Embryonic facial prominence (tissue), 1 donor: ENCODE results near the gene SYCE3.
A peak's percentile ranks its signal among the peaks of the same experiment; 100 is the strongest.
"Not testable (repeated sequence)": the region's sequence is repeated elsewhere in the genome, so short reads cannot be mapped to it uniquely, and the experiment has no call there.

Experiments used
- DNase-seq: peaks from one replicate; pipeline ENCODE4 v3.0.0-alpha.2; 2016; ENCODE audit errors: extremely low spot score

SYCE3 gene

DNA sequence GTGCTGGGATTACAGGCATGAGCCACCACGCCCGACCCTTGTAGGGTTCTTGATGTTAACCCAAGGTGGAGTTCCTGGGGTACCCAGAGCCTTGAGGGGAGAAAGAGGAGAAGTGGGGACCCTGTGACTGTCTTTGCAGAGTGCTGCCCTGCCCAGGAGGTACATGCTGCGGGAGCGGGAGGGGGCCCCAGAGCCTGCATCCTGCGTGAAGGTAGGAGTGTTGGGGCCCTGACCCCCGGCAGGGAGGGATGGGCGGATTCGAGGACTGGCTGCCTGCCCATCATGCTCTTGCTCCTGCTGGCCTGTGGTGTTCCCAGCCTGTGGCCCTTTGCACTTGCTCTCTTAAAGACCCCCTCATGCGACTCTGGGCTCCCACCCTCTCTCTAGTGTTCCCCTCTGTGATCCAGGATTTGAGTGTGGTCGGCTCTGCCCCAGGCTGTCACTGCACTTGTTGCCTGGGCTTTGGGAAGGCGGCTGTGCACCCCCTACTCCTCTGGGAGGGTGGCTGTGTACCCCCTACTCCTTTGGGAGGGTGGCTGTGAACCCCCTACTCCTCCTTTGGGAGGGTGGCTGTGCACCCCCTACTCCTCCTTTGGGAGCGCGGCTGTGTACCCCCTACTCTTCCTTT lies 41.8 kb downstream of the SYCE3 start:
- DNase-seq, result no peak

DNA sequence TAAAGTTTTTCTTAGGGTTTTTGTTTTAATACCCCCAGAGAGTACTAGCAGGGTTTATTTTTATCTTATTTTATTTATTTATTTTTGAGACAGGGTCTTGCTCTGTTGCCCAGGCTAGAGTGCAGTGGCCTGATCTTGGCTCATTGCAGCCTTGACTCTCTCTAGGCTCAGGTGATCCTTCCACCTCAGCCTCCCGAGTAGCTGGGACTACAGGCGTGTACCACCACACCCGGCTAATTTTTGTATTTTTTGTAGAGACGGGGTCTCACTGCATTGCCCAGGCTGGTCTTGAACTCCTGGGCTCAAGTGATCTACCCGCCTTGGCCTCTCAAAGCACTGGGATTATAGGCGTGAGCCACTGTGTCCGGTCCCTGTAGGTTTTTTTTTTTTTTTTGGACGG lies 42.5 kb downstream of the SYCE3 start:
- DNase-seq, result not testable (repeated sequence)

DNA sequence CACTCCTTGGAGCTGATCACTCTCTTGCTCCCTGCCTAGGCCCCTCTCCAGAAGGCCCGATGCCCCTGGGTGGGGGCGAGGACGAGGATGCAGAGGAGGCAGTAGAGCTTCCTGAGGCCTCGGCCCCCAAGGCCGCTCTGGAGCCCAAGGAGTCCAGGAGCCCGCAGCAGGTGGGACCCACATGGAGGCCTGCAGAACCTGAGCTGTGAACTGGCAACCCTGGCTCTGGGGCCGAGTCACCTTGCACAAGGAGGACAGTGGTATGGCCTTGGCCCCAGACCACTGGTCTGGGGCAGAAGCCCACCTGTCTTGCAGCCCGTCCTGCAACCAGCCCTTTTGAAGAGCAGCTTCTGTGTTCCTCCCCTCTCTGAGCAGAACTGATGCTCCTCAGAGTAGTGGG lies 43.6 kb downstream of the SYCE3 start:
- no peak for DNase-seq

DNA sequence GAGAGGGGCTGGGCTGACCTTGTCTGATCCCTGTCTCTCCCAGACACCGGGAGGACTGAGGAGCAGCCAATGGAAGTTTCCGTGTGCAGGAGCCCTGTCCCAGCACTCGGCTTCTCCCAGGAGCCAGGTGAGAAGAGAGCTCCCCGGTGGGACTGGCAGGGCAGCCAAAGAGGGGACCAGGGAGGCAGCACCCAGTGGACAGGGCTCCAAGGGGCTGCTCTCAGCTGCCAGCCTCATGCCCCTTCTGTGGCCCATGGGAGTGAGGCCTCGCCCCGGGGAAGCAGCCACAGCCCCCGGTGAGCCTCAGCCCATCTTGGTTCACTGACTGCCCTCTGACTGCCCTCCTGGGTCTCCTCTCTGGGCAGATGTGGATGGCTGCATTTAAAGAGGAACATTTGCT lies 44.1 kb downstream of the SYCE3 start:
- DNase-seq, result no peak

DNA sequence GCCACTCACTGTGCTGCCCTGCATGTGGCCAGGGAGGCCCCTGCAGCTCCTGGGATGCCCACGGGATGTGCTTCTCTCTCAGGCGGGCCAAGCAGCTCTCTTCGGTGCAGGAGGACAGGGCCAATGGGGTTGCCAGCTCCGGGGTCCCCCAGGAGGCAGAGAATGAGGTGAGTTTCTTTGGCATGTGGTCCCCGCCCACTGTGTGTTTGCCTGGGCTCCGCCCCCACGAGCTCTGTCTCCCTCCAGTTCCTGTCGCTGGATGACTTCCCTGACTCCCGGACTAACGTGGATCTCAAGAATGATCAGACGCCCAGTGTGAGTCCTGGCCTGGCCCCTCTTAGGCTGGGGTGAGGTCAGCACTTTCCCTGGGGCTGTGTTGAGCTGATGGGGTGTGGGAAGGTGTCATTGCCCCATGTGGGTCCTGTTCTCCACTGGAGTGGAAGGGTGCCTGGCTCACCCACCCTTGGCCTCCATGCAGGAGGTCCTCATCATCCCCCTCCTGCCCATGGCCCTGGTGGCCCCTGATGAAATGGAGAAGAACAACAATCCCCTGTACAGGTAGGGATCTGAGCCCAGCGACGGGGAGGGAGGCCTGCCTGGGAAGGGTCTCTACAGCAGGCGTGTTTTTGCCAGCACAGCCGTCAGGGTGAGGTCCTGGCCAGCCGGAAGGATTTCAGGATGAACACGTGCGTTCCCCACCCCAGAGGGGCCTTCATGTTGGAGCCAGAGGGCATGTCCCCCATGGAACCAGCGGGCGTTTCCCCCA lies 45.0 kb downstream of the SYCE3 start:
- no peak for DNase-seq

DNA sequence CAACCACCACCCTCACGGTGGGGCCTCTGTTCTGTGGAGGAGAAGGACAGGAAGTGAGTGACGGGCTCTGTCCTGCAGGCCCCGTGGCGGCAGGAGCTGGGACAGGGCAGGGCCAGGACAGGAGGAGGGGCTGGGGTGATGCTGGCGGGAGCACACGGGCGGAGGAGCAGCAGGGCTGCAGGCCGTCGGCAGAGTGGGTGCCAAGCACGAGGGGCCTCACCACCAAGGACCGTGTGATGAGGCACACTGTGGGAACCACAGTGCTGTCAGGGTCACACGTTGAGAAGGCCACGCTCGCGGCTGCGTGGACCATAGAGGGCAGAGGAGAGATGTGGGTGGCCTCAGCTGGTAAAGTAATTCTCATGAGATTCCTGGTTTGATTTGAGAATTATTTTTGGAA lies 45.8 kb downstream of the SYCE3 start:
- no peak for DNase-seq

DNA sequence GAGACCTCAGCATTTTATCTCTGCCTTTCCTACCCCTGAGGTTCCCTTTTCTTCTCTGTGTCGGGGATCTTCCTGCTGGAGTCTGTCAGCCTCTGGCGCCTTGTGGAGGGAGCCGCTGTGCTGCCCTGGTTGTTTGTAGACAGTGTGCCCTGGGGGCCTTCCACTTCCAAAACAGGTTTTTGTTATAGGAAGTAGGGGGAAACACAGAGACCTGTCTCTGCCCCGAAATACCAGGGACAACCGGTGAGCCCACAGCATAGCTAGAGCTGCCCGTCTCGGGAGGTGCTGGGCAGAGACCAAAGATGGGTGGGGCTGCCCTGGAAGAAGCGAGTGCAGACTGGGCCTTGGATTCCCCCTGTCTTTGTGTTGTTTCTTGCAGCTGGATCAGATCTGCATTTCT lies 46.7 kb downstream of the SYCE3 start:
- no peak for DNase-seq

DNA sequence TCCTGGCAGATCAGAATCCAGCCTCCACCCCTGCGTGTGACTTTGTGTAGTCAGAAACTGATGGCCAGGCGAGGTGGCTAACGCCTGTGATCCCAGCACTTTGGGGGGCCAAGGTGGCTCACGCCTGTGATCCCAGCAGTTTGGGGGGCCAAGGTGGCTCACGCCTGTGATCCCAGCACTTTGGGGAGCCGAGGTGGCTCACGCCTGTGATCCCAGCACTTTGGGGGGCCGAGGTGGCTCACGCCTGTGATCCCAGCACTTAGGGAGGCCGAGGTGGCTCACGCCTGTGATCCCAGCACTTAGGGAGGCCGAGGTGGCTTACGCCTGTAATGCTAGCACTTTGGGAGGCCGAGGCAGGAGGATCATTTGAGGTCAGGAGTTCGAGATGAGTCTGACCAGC lies 49.5 kb downstream of the SYCE3 start:
- no peak for DNase-seq

DNA sequence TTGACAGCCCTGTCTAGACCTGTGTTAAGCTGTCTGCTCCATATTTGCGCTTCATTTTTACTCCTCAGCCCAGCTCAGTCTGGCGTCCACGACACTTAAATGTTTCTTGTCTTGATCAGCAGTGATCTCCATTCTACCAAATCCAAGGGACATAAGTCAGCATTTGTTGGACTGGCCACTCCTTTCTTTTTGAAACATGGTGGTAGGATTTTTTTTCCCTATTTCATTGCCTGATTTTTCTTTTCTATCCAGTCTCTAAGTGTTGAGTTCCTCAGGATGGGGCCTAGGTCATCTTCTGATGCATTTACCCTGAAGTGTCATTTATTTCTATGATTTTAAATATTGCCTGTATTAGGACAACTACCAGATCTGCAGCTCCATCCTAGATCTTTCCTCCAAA lies 53.8 kb downstream of the SYCE3 start:
- no peak for DNase-seq

DNA sequence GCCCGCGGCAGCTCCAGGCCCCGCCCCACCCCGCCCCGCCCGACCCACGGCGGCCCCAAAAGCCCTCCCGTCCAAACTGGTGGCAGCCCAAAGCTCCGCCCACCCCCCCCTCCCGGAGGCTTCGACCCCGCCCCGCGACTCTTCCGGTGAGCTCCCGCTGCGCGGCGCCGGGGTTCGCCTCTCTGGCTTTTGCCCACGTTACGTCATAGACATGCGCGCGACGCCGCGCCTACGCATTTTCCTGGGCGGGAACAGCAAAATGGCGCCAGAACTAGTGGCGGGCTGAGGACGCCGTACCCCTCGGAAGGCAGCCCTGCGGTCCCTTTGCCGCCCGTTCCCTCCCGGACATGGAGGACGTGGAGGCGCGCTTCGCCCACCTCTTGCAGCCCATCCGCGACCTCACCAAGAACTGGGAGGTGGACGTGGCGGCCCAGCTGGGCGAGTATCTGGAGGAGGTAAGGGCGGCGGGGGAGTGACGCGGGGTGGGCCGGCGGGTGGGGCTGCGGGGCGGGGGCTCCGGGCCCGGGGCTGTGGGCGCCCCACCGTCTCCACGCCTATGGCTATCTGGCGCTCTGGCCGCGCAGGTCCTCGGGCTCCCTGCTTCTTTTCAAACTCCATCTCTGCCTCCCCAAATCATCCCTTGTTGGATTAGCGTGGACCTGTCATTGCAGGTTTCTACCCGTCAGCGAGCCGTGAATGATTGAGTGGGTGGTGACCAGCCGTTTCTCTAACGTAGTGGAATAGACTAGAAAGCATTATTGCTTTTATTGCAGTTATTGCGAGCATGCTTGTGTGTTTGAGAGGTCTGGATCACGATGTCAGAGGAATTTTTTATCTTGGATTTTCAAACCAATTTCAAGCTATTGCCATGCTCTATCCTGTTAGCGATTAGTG lies 54.5 kb downstream of the SYCE3 start, which contains the start of gene NCAPH2:
Gene NCAPH2 (plus strand): TSS at position 234 of the 894 bp plus-strand sequence. CDS start 114 bp downstream, at position 348.
- peak; percentile 97 for DNase-seq

DNA sequence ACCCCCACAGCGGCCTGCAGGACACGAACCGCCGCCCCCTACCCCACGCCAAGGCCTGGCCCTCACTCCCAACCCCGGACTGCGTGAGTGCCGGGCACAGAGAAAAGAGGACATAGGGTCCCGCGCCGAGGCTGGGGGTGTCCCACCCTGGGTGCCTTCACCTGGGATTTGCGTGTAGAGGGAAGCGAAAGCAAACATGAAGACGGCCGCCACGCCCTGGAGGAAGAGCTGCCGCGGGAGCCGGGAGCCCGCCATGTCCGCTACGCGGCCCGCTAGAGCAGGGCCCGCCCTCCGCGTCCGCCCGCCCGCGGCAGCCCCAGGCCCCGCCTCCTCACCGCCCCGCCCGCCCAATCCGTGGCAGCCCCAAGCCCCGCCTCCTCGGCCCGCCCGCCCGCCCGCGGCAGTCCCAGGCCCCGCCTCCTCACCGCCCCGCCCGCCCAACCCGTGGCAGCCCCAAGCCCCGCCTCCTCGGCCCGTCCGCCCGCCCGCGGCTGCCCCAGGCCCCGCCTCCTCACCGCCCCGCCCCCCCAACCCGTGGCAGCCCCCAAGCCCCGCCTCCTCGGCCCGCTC lies 55.2 kb downstream of the SYCE3 start, which contains the start of gene LMF2:
Gene LMF2 (minus strand): TSS at position 282 of the 570 bp plus-strand sequence. CDS start 27 bp downstream, at position 255.
- DNase-seq, result no peak

DNA sequence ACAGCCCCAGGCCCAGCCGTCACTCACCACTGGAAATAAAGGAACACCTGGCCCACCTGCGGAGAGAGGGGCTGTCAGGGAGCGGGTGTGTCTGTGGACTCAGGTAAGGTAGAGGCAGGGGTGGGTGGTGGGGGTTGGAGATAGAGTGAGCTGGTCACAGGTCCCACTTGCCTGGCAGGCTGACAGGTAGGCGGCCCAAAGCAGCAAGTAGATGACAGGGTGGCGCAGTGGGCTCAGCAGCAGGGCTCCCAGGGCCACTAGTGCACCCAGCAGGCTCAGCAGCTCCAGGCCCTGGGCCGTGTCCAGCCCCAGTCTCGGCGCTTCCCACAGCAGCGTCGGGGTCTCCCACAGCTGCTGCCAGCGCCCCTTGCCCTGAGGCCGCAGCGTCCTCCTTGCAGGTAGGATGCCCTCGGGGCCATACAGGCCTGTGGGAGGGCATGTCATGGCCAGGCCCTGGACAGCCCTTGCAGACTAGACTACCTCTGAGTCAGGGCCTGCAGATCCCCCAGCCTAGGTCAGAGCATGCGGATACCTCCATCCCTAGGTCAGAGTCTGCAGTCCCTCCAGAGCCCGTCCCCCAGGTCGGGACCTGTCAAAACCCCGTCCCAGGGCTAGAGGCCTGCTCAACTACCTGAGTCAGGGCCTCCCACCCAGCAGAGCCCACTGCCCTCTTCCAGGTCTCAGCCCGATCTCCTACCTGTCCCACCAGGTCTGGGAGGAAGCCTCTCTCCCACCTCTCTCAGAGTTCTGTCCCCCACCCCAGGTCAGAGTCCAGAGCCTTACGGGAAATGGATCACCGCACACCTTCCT lies 55.9 kb downstream of the SYCE3 start:
- no peak for DNase-seq

DNA sequence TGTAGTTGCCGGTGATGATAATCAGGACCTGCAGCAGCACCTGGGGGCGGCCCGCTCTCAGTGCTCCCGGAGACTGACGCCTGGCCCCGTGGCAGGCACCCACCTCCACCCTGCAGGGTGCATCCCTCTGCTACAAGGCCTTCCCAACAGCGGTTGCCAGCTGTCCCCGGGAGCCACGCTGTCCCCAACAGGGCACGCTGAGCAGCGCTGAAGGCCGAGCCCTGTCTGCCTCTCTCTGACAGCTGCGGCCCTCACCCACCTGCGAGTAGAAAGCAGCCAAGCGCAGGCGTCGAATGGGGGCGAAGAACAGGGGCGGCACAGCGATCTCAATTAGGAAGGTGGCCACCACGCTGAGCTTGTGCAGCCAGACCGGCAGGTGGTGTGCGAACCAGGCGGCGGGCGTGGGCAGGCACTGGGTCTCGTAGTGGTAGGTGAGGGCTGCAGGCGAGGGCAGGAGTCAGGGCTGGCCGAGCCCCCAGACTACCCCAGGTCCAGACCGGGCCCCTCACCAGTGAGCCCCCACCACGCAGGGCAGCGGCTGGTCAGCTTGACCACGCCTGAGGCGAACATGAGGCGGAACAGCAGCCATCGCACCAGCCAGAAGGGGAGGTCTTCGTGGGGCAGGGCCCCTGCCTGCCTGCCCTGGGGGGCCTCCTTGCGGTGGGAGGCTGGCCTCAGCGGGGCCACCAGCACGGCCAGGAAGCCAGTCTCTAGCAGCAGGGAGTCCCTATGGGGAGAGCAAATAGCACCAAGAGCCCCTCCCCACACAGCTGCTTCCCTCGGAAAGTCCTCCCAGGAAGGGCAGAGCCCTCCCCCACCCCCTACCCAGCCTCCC lies 56.7 kb downstream of the SYCE3 start:
- DNase-seq, result no peak

DNA sequence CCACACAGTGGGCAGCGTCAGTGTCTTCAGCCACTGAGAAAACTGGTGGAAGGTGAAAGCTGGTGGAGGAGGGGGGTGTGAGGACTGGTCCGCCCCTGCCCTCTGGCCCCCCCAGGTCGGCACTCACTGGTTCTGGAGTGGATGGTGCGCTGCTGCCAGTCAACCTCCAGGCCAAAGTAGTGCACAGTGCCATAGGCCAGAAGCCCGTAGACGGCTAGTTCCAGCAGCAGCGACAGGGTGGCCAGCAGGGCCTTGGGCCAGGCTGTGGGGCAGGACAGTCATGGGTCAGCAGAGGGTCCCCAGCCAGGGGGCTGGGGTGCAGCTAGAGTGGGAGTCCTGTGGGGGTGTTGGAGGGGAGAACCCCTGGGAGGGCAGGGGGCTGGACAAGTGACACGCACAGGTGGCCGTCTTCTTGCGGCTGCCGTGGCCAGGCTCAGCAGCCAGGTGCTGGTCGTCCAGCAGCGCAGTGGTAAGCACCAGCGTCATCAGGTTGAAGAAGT lies 57.4 kb downstream of the SYCE3 start:
- no peak for DNase-seq

DNA sequence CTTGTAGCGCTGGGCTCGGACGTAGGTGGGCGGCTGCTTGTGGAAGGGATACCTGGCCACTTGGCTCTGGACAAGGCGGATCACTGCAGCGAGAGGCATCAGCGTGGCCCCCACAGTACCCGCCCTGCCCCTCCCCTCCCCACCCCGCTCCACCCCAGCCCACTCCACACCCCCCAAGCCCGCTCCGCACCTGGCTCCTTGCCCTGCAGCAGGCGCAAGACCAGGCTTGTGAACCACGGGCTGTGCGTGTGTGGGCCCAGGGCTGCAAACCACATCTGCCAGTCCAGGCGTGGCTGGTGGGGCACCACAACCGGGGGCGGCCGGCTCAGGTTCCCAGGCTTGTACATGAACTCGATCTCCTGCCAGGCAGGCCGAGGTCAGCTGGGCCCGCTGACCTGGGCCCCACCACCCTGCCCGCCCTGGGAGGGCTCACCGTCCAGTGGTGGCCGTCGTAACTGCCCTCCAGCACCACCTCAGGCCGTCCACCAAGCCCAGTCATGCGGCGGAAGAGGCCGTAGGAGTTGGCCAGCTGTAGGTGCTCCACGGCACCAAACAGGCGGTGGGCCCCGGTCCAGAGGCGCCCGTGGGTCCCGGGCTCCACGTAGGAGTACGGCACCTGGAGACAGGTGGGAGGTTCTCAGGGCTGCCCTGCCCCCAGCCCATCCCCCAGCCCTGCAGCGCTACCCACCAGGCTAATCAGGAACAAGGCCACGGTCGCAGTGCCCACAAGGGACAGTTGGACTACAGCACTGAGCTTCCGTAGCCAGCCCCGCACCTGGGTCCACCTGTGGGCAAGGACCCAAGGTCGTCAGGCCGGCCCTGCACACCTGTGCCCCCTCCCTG lies 58.1 kb downstream of the SYCE3 start:
- DNase-seq, result no peak

DNA sequence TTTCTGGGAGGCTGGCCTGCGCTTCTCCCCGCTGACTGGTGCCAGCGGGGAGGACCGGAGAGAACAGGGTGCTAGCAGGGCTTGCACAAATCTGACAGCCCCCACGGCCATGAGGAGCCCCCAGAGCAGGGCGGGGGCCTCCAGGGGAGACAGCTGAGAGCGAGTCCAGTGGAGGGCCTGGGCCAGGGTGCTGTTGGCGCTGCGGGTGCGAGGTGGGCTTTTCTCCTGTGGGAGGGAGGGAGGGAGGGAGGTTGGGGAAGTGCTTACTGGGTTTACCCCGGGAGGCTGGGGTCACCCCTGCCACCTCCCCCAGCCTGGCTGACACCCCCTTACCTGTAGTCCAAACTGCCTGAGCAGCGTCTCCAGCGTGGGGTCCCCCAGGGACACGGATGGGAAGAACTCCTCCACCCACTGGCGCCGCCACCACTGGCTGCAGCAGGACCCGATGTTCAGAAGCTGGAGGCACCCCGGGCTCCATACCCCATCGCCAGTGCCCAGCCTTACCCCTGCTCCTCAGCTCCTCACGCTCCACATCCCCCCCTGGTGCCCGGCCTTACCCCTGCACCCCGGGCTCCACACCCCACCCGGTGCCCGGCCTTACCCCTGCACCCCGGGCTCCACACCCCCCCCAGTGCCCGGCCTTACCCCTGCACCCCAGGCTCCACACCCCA lies 59.1 kb downstream of the SYCE3 start:
- no peak for DNase-seq

DNA sequence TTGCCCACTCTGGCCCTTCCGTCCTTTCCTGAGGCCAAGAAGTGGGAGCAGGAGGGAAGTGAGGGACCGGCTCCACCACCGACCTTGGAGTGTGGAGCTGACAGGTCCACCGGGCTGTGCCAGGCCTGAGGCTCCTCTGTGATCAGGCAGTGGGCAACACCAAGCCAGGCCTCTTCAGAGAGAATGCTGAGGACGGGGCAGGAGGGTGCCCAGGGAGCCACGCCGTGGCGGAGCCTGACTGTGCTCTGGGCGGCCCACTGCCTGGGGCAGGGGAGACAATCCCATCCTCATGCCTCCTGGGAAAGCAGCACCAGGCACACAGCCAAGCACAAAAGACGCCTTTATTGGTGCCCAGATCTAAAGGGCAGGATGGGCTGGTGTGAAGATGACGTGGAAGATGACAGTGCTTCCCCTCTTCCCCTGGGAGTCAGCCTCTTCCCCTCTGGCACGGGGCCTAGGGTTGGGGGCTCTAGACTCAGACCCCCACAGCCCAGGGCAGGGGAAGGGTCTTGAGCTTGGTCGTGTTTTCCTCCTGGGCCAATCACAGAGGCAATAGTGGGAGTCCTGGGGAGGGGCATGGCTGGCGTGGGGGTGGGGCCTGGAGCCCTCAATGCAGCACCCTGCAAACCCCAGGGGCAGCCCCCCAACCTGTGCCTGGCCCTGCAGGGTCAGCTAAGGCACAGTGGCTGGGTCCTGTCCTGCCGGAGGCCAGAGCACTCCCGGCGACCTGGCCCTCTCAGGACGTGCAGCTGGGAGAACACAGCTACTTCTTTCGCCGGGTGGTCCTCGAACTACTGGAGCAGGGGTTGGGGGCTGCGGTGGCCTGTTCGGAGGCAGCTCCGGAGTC lies 59.9 kb downstream of the SYCE3 start:
- DNase-seq, result no peak

DNA sequence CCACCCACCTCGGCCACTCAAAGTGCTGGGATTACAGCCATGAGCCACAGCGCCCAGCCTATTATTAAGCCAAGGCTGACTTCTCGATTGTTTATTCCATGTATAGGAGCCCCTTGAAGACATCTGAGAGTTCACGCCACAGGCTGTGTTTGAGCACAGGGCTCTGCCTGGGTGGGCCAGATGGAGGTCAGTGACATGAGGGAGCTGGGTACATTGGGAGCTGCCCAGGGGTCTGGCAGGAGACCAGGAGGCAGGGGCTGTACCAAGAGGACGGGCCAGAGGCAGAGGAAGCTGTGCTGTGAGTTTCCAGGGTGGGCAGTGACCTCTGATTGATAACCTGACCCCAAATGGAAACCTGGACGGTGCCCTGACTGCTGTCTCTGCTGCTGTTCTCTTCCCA lies 60.6 kb downstream of the SYCE3 start:
- DNase-seq, result no peak
